COLO668 (cell line): ENCODE measurements around the gene TXNRD1.

ENCODE experiments used
- DNase-seq: peaks from one replicate; lab custom pipeline; 2025; ENCODE audit not compliant: unreplicated experiment; lab: John Stamatoyannopoulos, UW

Gene TXNRD1

DNA sequence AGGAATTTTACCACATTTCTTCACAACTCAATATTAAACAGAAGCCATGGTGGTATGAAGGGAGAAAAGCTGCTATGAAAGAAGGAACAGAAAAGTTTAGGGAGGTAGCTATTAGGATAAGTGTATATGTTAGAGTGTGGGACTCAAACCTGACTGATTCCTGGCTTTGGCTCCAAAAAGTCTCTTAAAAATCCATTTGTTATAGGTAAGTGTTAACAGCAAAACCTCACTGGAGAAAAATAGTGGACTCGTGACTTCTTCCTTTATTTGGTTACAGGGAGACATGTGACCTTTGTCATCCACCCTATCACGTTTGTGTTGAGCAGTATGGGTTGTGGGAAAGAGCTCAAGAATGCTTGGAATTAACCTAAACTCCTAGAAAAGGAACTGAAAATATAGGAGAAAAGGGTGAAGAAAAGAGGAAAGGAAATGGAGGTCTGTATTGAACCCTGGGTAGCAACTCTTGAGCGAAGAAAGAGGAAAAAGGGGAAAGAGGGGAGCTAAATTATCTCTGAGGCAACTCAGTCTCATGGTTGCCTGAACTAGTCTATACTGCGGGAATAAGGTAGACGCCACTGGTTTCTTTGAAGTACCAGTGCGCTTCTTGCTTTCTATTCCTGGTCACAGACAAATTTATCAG lies 84.4 kb downstream of the TXNRD1 start:
- no peak for DNase-seq

DNA sequence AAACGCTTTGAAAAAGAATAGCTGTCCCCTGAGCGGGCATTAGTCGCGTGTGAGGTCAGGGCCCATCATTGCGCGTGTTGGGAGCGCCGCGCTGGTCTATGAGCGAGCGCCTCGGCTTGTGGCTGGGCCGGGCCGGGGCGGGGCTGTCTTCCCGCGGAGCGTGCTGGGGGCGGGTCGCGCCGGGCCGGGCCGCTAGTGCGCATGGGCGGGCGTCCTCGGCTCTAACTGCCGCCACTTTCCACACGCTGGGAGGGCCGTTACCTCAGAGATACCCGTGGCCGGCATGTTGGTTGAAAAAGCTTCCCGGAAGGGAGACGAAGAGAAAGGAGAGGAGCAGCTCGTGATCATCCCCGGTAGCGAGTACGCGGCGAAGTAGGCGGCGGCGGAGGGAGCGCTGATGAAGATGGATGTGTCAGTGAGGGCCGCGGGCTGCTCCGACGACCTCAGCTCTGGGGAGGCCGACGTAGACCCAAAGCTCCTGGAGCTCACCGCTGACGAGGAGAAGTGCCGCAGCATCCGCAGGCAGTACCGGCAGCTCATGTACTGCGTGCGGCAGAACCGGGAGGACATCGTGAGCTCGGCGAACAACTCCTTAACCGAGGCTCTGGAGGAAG lies 88.1 kb downstream of the TXNRD1 start, which contains the start of gene EID3:
TSS of gene EID3 (plus strand) at position 202 of the 614 bp plus-strand sequence. CDS start at position 398, 196 bp downstream.
- no peak for DNase-seq

GRCh38 chr12:104304261-104305009 lies 88.9 kb downstream of the TXNRD1 start:
- DNase-seq = no peak

- no peak for DNase-seq
Measured at GRCh38 chr12:104305349-104305748, 89.8 kb downstream of the TXNRD1 start.

GRCh38 chr12:104306376-104306775 lies 90.8 kb downstream of the TXNRD1 start:
- DNase-seq = no peak

- DNase-seq = no peak
Measured at GRCh38 chr12:104306943-104307654, 91.5 kb downstream of the TXNRD1 start.

GRCh38 chr12:104307655-104308000 lies 92.0 kb downstream of the TXNRD1 start:
- DNase-seq = no peak

DNA sequence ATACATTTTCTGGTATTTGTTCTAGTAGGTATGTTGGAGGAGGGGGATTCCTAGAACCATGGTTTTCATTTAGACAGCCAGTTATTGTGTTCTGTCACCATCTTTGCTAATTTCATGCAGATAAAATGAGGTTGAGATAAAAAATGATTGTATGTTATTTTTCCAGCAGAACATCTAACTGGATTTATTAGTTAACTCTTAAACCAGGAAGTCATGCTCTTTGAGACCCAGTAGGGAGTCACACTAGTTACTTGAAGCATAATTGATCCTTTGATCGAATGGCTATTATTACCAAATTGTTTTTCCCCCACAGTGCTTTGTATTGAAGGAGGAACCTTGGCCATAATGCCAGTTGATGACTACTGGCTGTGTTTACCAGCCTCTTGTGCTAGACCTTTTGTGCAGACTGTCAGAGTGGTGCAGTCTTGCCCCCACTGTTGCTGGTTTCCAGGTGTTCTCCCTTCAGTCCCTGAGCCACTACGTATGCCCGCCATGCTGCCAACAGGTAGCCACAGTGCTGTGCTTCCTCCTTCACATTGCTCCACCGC lies 93.9 kb downstream of the TXNRD1 start:
- no peak for DNase-seq

DNA sequence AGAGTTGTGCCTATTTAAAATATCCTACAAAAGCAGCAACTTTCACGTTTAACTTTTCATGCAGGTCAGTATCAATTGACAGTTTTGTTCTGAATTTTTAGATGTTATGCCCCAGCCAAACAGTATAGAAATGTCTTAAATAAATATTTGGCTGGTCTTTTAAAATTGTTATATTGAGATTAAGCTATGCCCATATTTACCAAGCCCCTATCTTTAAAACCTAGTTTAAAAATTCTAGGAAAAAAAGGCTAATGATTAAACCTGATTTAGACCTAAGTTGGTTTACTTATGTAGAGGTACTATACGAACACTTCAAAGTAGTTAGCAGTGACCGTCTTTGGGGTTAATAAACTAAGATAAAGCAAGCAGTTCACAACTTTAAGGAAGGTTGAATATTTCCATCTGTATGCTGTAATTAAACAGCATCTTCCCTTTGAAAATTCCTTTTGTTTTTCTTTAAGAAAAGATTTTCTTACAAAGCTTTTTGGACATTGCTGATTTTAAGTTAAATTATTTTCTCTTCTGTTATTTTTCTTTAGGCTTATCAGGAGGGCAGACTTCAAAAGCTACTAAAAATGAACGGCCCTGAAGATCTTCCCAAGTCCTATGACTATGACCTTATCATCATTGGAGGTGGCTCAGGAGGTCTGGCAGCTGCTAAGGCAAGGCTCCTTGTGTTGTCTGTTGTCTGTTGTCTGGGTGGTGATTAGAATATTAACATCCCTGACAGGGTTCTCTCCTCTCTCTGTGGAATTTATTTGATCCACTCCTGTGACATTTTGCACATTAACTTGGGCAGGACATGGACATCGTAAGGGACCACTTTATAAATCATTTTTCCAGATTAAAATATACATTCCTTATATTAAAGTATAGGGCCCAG lies 95.4 kb downstream of the TXNRD1 start:
- no peak for DNase-seq

DNA sequence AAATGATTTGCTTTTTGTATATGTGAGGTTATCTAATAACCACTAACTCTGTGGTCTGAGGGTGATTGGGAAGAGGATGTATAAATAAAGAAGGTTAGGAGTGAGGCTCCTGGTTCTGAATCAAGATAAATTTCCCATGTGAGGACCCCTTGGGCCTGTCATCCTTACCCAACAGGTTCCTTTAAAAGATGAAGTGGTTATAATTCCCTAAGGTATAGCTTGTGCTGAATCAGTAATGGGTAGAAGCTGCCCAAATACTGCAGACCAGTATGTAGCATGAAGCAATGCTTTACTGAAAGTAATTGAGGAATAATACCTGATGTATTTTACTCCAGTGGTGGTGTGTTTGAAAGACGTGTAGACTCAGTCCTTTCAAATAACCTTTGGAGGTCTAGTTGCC lies 96.6 kb downstream of the TXNRD1 start:
- no peak for DNase-seq

- no peak for DNase-seq
Measured at GRCh38 chr12:104312654-104313053, 97.1 kb downstream of the TXNRD1 start.

DNA sequence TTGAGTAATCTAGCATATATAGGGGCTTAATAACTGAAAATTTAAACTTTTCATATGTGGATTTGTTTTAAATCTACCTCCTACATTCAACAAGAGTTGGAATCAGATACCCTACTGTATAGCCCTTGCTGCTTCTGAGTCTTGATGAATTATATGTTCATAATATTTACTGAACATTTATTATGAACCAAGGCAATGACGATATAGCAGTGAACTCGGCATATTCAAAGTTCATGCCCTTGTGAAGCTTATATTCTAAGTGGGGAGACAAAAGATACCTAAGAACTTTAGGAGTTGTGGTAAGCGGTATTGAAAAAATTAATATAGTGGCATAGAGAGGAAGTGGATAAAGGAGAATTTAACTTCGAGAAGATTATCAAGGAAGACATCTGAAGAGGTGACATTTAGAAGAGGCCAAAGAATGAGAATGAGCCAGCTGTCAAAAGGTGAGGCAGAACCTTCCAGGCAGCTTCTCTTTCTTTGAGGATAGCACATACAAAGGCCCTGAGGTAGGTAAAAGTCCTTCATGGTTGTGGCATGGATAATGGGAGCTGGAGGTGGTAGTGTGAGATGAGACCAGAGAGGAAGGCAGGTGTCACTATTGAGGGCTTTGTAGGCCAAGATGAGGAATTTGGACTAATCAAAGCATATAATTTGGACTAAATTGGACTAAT lies 98.1 kb downstream of the TXNRD1 start:
- no peak for DNase-seq

DNA sequence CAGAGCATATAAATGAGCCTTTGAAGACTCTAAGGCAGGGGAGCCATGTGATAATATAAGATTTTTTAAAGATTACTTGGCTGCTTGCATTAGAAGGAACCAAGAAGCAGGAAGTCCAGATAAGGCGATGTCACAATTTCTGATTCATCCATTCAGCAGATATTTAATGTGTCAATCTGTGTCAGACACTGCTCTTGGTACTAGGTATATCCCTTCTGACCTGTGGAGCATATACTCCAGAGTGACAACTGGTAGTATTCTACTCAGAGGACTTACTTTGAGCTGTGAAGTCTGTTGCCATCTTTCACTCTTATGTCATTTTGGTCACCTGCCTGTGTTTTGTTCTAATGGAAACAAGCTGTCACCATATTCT lies 98.6 kb downstream of the TXNRD1 start:
- no peak for DNase-seq

DNA sequence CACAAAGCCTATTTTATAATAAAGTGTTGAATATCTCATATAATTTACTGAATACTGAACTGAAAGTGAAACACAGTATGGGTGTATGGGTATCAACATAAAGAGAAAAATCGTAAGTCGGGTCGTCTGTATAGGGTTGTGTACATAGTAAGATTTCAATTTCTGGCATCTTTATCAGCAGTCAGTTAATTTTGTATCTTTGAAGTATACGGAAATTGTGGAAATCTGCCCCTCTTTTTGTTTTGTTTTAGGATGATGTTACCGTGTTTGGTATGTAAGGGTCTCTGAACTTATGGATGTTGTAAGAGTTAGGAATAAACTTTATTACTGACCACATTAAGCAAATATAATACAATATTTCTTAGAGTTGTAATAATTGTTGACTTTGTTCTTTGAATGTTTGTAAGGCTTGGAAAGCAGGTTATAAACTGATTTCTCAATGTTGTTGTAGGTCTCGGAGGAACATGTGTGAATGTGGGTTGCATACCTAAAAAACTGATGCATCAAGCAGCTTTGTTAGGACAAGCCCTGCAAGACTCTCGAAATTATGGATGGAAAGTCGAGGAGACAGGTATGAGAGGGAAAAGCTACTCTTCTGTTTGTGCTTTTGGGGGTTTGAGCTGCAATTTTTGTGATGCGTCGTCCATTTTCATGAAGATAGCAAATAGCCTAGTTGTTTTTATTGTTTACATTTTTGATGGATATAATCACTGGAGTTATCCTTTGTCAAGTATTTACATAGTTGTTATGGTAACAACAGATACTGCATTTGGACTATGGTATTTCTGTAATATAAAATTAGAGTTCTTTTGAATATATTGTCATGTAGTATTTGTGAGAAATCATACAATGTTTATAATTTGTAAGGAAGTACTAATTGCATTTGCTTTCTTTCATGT lies 100.0 kb downstream of the TXNRD1 start:
- DNase-seq = no peak

GRCh38 chr12:104316936-104317335 lies 101.4 kb downstream of the TXNRD1 start:
- no peak for DNase-seq

- DNase-seq = no peak
Measured at GRCh38 chr12:104317538-104318210, 102.1 kb downstream of the TXNRD1 start.

DNA sequence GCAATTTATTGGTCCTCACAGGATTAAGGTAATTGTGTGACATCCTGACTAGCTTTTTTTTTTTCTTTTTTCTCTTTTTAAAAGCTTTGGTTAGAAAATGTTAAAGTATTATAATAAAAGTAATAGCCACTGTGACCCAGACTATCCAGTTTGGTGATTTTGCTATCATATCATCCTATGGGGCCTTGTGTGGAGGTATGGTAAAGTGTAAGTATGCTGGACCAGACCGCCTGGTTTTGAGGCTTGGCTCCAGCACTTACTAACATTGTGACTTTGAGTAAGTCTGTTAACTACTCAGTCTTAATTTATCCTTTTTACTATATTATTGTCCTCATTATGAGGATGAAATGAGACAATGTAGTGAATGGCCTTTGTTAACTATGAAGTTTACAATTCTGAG lies 103.4 kb downstream of the TXNRD1 start:
- DNase-seq = no peak

- DNase-seq = no peak
Measured at GRCh38 chr12:104319918-104320626, 104.5 kb downstream of the TXNRD1 start.
